Measurements from ENCODE around the gene PLPP3. TPM values are rescaled to one million over a fixed set of nuclear protein-coding genes. Genes with fewer than 3 reads are reported as not detected.

PLPP3 gene
- total RNA-seq, 1 experiment from 2014 or later, result 26.7 TPM

DNA sequence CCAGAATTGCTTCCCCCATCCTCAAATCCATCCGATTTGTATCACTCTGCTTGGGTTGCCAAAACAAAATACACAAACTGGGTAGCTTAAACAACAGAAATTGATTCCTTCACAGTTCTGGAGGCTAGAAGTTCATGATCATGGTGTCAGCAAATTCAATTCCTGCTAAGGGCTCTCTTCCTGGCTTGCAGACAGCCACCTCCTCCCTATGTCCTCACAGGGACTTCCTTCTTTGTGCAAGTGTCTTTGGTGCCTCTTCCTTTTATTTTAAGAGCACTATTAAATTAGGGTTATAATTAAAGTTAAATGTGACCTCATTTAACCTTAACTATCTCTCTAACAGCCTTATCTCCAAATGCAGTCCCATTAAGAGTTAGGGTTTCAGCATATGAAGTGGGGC, 112.8 kb downstream of the PLPP3 start:
- H3K9ac ChIP-seq (ENCODE audit: extremely low read depth, insufficient read length, low read length), result no peak overlapping the region
- Mint-ChIP-seq H3K4me3 (no peak overlapping the region), H3K9me3 (no peaks in the 10 kb centered on the region), H3K27me3 (ENCODE audit: low read depth) (peaks cover 3% of the 10 kb centered on the region), H3K4me1 (peaks cover 4 to 13% of the 10 kb centered on the region in 2 experiments; a peak in 3 of 4 replicates), H3K36me3 (ENCODE audit: insufficient read depth in 1 of 3, low read depth in 3 of 3) (no peaks in the 10 kb centered on the region; a peak in 1 of 7 replicates), H3K27ac (no peak overlapping the region)
- no peak overlapping the region for H3T11ph ChIP-seq (ENCODE audit: low read length)
- no peaks in the 10 kb centered on the region for H3K9me3 ChIP-seq (ENCODE audit: control insufficient read depth, low read depth, low read length)
- no peak overlapping the region for H3K27ac ChIP-seq (ENCODE audit: insufficient read length, low read depth, low read length)
- H2BK12ac ChIP-seq (ENCODE audit: insufficient read length, low read depth, low read length), result no peak overlapping the region
- no peak overlapping the region for H3K56ac ChIP-seq (ENCODE audit: insufficient read length, low read depth, low read length)
- H3K4me1 ChIP-seq (ENCODE audit: insufficient read depth, low read length), result no peaks in the 10 kb centered on the region
- DNase-seq, result no peak
- H3K18ac ChIP-seq (ENCODE audit: insufficient read length, low read depth, low read length), result no peak overlapping the region
- H4K91ac ChIP-seq (ENCODE audit: insufficient read length, low read depth, low read length), result no peak overlapping the region
- H4K8ac ChIP-seq (replicated peaks; ENCODE audit: insufficient read length, low read depth, low read length), result no peak overlapping the region
- H2BK15ac ChIP-seq (ENCODE audit: low read depth, low read length), result no peak overlapping the region
- H4K20me1 ChIP-seq (ENCODE audit: control insufficient read depth, insufficient read depth, insufficient read length), result no peaks in the 10 kb centered on the region
- H2BK20ac ChIP-seq (ENCODE audit: low read depth, low read length, poor library complexity, severe bottlenecking), result no peak overlapping the region
- no peaks in the 10 kb centered on the region for H3K23me2 ChIP-seq (ENCODE audit: insufficient read length, low read depth, low read length, poor library complexity, severe bottlenecking)
- H2BK120ac ChIP-seq (ENCODE audit: low read depth, low read length, poor library complexity, severe bottlenecking), result no peak overlapping the region
- H4K5ac ChIP-seq (ENCODE audit: insufficient read length, low read depth, low read length), result no peak overlapping the region
- H3K79me1 ChIP-seq (ENCODE audit: insufficient read depth, low read depth, low read length, poor library complexity, severe bottlenecking), result no peaks in the 10 kb centered on the region
- H3K14ac ChIP-seq (ENCODE audit: insufficient read depth, low read length), result no peak overlapping the region
- no peak overlapping the region for H2BK5ac ChIP-seq (ENCODE audit: insufficient read length, low read length)
- H2AFZ ChIP-seq (ENCODE audit: low read length), result no peak overlapping the region
- no peak overlapping the region for H3K4ac ChIP-seq (ENCODE audit: low read depth, low read length)
- H3K79me2 ChIP-seq (ENCODE audit: insufficient read depth, low read length), result no peaks in the 10 kb centered on the region
- no peak overlapping the region for H3K4me2 ChIP-seq (ENCODE audit: insufficient read depth, insufficient read length, low read length)
- no peak overlapping the region for H2AK5ac ChIP-seq (ENCODE audit: insufficient read length, low read length)
- TF ChIP-seq, protein P1, sequence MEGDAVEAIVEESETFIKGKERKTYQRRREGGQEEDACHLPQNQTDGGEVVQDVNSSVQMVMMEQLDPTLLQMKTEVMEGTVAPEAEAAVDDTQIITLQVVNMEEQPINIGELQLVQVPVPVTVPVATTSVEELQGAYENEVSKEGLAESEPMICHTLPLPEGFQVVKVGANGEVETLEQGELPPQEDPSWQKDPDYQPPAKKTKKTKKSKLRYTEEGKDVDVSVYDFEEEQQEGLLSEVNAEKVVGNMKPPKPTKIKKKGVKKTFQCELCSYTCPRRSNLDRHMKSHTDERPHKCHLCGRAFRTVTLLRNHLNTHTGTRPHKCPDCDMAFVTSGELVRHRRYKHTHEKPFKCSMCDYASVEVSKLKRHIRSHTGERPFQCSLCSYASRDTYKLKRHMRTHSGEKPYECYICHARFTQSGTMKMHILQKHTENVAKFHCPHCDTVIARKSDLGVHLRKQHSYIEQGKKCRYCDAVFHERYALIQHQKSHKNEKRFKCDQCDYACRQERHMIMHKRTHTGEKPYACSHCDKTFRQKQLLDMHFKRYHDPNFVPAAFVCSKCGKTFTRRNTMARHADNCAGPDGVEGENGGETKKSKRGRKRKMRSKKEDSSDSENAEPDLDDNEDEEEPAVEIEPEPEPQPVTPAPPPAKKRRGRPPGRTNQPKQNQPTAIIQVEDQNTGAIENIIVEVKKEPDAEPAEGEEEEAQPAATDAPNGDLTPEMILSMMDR (conservative IDR thresholded peaks at IDR 0.05), result no peak
- no CpG with 5 or more reads among the region's 1 CpG for WGBS (ENCODE audit: extremely low coverage, insufficient read length, low lambda C conversion rate)
- H3K27me3 ChIP-seq (ENCODE audit: insufficient read depth, low read length), result no peaks in the 10 kb centered on the region
- H3K23ac ChIP-seq (ENCODE audit: insufficient read length, low read depth, low read length), result no peak overlapping the region

Data from H9 (cell line).